CD4-positive, alpha-beta T cell treated with Interleukin-17A for 1 hour (primary cell): Measurements from ENCODE around the gene SLC9A4.
A peak's percentile ranks its signal among the peaks of the same experiment; 100 is the strongest.

Experiments
- DNase-seq: peaks from one replicate; pipeline ENCODE4 v3.0.0-alpha.2; 2020

SLC9A4 gene

GRCh38 chr2:102455061-102455670, 17.9 kb upstream of the SLC9A4 start:
- no peak for DNase-seq

DNA sequence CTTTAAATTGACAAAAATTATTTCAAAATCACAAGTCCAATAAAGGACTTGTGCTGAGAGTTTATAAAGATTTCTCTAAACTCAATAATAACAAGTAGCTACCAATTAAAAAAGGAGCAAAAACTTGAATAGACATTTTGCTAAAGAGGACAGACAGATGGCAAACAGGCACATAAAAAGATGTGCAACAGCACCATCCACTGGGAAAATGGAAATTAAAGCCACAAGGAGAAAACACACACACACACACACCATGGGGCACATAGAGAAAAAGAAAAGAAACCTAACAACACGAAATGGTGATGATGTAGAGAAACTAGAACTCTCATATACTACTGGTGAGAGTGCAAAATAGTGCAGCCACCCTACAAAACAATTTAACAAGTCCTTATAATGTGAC, 12.6 kb upstream of the SLC9A4 start:
- no peak for DNase-seq

GRCh38 chr2:102461188-102461587, 11.8 kb upstream of the SLC9A4 start:
- DNase-seq = no peak

GRCh38 chr2:102463160-102463559, 9.9 kb upstream of the SLC9A4 start:
- DNase-seq = no peak

DNA sequence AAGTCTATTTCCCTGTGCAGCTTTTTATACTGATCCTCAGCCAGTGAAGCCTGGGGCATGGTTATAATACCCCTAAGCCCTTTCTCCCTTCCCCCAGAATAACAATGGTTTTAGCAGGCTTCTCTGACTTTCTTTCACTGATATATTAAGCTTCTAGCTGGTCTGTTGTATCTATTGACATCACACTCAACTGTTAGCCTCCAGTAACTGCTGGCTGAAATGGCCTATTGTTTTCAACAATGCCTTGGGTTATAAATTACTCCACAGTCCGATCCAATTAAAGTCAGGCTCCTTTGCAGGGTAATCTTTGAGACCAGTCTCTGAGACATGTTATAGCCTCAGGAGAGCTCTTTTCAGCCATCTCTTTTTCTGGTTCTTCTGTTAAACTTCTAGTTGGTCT, 2.9 kb upstream of the SLC9A4 start:
- no peak for DNase-seq

DNA sequence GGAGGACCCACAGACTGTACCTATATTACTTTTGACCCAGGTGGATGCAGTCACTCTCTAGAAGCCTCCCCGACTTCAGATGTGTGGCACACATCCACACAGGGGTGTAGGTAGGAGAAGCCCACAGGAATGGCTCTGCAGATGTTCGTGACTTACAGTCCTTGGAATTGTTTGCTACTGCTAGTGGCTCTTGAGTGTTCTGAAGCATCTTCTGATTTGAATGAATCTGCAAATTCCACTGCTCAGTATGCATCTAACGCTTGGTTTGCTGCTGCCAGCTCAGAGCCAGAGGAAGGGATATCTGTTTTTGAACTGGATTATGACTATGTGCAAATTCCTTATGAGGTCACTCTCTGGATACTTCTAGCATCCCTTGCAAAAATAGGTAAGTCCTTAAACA, 605 bp downstream of the SLC9A4 start:
- no peak for DNase-seq

DNA sequence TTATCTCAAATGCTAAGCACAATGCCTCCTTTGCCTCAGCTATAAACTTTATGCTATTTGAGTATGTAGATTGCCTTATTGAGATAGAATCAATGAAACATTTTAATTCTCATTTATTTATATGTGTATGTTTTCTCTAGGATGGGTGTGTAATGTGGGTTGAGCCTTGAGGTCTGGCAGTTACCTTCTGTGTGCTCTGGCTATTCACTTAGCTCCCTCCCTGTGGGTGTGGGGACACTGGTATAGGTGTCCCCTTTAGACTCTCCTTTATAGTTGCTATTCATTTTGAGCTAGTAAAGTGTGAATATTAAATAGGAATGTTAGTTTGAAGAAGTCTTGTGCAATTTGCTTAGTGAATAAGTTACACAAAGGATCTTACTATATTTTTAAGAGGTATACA, 1.8 kb downstream of the SLC9A4 start:
- DNase-seq = no peak

DNA sequence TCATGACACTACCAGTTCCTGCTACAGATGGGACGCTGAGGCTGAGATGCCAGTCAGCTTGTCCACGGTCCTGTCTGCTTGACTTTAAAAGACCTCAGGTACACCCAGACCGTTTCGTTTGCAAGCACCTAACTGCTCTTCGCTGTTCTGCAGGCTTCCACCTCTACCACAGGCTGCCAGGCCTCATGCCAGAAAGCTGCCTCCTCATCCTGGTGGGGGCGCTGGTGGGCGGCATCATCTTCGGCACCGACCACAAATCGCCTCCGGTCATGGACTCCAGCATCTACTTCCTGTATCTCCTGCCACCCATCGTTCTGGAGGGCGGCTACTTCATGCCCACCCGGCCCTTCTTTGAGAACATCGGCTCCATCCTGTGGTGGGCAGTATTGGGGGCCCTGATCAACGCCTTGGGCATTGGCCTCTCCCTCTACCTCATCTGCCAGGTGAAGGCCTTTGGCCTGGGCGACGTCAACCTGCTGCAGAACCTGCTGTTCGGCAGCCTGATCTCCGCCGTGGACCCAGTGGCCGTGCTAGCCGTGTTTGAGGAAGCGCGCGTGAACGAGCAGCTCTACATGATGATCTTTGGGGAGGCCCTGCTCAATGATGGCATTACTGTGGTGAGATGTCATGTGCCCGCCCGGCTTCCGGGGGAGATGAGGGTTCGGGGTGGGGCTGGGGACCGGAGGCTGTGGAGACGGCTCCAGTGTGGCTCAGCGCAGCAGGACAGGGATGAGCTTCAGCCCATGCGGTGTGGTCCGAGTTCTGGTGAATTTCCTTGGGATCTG, 5.9 kb downstream of the SLC9A4 start:
- DNase-seq = no peak

GRCh38 chr2:102480285-102481195, 7.5 kb downstream of the SLC9A4 start:
- no peak for DNase-seq

GRCh38 chr2:102481931-102482330, 8.9 kb downstream of the SLC9A4 start:
- no peak for DNase-seq

DNA sequence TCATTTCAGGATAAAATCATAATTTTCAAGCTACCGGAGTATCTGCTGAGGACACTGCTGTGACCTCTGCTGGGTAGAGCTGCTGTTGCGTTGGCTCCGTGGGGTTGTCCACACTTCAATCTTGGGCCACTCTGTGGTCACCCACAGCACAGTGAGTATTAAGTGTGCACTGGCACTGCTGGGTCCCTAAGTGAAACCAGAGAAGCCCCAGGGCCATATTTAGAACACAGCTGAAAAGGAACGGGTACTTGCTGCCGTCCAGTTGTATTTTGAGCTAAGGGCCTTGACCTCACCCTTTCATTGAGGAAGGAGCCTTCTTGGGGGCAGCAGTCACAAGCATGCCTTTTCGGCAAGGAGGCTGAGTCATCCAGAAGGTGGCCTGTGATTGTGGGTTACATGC, 10.1 kb downstream of the SLC9A4 start:
- DNase-seq = no peak

- no peak for DNase-seq
These were observed 11.5 kb downstream of the SLC9A4 start for GRCh38 chr2:102484310-102485061.

GRCh38 chr2:102485147-102485785, 12.2 kb downstream of the SLC9A4 start:
- no peak for DNase-seq

DNA sequence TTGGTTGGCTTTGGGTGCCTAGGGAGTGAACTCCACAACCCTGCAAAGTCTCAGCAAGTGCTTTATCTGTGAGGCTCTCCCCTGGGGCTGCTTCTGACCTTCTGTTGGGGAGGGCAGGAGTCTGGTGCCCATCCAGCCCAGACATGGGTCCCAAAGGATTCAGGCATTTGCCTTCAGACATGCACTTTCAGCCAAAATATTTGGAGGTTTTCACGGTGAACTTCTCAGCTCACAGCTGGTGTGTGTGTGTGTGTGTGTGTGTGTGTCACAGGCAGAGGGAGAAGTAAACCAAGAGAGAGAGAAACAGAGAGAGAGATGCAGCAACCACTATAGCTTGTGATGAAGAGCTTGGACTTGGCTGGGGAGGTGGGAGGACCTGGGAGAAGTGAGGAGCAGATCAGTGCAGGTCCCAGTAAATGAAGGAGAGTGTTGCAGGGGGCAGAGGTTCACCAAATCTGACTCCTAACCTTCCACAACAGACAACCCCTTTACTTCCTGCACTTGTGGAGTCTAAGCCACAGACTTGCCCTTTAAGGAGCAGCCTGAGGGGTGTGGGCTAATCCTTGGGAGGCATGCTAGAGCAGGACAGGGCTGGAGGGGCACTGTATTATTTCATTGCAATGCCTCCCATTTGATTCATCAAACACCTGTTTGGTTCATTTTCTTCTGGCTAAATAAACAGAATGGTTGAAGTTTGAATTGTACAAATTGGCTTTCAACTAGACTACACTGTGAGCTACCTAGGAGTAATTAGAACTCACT, 14.1 kb downstream of the SLC9A4 start:
- no peak for DNase-seq

DNA sequence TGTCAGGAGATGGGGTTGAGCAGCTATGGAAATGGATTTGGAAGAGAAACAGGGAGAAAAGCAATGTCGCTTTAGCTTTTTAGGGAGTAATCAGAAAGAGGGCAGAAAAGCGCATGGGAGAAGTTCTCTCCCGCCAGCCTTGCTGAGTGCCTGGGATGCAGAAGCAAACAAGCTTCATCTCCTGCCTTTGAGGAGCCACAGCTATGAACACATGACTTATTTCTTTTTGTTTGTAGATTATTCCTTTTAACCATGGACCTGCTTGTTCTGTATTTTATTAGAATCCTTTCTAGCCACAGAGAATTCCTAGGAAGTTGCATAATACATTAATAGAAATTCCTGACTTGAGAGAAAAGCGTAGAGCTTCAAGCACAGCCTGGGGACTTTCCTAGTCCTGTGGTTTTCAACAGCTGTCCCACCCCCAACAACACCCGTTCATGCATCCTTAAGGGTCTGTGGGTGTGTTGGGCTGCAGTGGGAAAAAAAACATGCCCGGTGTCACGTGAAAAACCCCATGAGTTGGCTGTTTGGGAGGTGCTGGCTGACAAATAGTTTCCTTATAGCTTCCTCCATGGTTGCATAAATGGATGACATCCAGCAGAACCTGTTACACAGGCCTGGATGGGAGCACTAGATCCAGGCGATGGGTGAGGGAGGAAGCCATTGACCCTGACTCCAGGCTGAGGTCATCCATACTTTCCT, 14.9 kb downstream of the SLC9A4 start:
- DNase-seq = no peak

GRCh38 chr2:102489646-102490045, 16.6 kb downstream of the SLC9A4 start:
- peak; percentile 11 for DNase-seq

GRCh38 chr2:102492006-102492405, 19.0 kb downstream of the SLC9A4 start:
- no peak for DNase-seq

DNA sequence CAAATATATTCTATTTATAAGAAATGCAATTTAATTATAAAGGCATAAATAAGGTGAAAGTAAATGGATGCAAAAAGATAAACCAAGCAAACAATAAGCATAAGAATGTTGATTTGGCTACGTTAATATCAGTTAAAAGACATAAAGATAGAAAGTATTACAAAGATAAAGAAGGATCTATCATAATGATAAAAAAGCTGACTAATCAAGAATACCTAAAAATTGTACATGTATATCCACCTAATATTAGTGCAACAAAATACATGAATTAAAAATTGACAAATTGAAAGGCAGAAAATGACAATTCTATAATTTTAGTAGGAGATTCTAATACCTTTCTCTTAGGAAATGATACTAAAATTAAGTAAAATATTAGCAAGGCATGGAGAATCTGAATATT, 21.5 kb downstream of the SLC9A4 start:
- DNase-seq = no peak

DNA sequence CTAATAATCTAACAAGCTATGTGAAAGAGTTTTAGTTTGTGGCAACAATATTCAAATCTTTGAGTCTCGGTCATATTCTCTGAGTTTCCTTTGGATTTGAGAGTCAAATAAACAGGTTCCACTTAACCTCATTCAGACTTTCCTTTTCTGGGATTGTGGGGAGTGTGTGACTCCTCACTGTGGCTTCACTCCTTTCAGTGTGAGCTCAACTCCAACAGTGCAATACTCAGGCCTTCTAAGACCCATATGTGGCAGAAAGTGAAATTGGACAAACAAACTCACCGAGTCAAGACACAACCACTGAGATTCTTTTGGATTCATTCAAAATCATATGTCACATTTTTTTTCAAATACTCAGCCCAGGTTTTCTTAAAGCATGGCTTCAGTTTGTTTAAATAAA, 25.4 kb downstream of the SLC9A4 start:
- no peak for DNase-seq

- no peak for DNase-seq
These were observed 26.5 kb downstream of the SLC9A4 start for GRCh38 chr2:102499558-102499957.

GRCh38 chr2:102502576-102502975, 29.6 kb downstream of the SLC9A4 start:
- DNase-seq = no peak
